Cardiac septum (tissue), 1 donor: Measurements from ENCODE around the gene PPM1A. TPM values are rescaled to one million over a fixed set of nuclear protein-coding genes. Genes with fewer than 3 reads are reported as not detected.
"Not testable (repeated sequence)": the region's sequence is repeated elsewhere in the genome, so short reads cannot be mapped to it uniquely, and the experiment has no call there.

Experiments
- DNase-seq: peaks from one replicate; pipeline ENCODE4 v3.0.0-alpha.2; 2020; ENCODE audit warnings: low spot score
- intact Hi-C: fragments of 100-400 bp; cut with DNase I; formaldehyde crosslinking; loops from one replicate; pipeline ENCODE4 v1.14.0; 2022
- total RNA-seq: library from RNA; stranded (reverse); fragmentation: NEBNext Ultra II Directional; extraction: Animal tissue kit (Norgen Biotek cat#: 25700); gene quantifications from one replicate; pipeline ENCODE4 v1.2.1, GENCODE V29; 2021
- donor health status: DM: no; HTN: no; CAD: no.

PPM1A gene
- total RNA-seq, 1 donor from 2014 or later, result 88.5 TPM

DNA sequence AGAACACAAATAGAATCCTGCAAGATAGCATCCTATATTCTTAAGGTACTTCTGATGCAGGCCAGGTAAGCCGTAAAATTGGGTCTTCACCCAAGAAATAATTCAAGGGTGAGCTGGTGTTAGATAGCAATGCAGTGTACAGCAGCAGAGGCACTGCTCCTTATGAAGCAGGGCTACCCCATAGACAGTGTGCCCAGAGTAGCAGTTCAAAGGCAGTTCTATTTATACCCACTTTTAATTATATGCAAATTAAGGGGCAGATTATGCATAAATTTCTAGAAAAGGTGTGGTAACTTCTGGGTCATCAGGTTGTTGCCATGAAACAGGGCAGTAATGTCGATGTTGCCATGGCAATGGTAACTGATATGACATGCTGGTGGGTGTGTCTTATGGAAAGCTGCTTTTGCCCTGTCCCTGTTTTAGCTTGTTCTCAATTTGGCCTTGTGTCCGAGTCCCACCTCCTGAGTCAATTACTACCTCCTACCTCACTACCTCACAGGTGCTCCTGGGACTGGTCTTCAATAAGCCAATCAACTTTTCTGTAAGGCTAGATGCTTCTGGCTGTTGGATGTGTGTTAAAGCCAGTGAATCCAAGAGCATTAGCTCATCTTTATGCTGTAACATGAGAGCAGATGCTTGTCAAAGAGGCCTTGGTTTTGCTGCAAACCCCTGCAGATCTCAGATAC lies 61.0 kb downstream of the PPM1A start:
- DNase-seq, result no peak
- intact Hi-C loops, result no loop called here

- intact Hi-C loops, result no loop called here
Observed at GRCh38 chr14:60311417-60311816, 62.4 kb downstream of the PPM1A start.

GRCh38 chr14:60313093-60313492 lies 64.1 kb downstream of the PPM1A start:
- no peak for DNase-seq
- intact Hi-C loops, result no loop called here

More at GRCh38 chr14:60311417-60311816, 62.4 kb downstream of the PPM1A start:
- DNase-seq, result no peak

DNA sequence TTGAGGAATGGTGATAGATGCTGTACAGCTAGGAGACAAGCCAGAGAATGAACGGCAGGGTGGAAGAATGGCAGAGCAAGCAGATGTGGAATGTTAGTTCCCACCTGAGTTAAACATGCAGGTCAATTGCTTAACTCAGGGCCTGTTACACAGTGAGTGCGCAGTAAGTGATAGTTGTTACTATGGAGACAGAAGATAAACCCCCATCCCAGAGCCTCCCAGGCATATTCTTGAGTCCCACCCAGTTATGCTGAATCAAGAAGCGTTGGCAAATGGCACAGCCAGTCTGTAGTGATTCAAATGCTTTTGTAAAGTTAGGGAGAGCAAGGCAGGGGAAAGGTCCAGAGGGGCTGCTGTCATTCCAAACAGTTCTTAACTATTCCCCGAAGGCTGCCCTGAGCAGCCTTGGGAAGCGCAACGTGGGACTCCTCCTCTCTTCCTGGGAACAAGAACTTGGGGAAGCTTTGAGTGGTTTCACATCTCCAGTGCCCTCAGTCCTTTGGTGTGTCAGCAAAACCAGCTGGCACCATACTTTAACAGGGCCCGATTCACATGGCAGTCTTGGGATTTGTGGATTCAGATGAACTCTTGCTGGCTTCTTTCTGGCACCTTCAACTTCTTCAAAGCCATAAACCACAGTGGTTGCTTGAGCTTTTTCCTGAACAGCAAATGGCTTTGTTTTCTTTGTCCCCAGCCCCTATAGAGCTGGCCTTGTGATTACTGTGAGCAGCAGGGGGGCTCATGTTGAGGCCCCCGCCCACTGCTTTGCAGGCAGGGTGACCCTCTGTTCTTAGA lies 66.4 kb downstream of the PPM1A start:
- DNase-seq, result no peak
- intact Hi-C loops, result no loop called here

- intact Hi-C loops, result no loop called here
- DNase-seq, result no peak
Observed at GRCh38 chr14:60317609-60318008, 68.6 kb downstream of the PPM1A start.

DNA sequence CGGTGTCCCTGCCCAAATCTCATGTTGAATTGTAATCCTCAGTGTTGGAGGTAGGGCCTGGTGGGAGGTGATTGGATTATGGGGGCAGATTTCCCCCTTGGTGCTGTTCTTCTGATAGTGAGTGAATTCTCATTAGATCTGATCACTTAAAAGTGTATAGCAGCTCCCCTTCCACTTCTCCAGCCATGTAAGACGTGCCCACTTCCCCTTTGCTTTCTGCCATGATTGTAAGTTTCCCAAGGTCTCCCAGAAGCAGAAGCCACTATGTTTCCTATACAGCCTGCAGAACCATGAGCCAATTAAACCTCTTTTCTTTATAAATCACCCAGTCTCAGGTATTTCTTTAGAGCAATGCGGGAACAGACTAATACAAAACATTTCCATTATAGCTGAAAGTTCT lies 71.8 kb downstream of the PPM1A start:
- intact Hi-C loops, DNase-seq: not testable (repeated sequence)

- DNase-seq, result no peak
- intact Hi-C loops, result no loop called here
Observed at GRCh38 chr14:60323199-60323896, 74.3 kb downstream of the PPM1A start.

- no peak for DNase-seq
- intact Hi-C loops, result no loop called here
Observed at GRCh38 chr14:60324837-60325236, 75.8 kb downstream of the PPM1A start.

- no peak for DNase-seq
- intact Hi-C loops, result no loop called here
Observed at GRCh38 chr14:60326274-60326673, 77.3 kb downstream of the PPM1A start.

DNA sequence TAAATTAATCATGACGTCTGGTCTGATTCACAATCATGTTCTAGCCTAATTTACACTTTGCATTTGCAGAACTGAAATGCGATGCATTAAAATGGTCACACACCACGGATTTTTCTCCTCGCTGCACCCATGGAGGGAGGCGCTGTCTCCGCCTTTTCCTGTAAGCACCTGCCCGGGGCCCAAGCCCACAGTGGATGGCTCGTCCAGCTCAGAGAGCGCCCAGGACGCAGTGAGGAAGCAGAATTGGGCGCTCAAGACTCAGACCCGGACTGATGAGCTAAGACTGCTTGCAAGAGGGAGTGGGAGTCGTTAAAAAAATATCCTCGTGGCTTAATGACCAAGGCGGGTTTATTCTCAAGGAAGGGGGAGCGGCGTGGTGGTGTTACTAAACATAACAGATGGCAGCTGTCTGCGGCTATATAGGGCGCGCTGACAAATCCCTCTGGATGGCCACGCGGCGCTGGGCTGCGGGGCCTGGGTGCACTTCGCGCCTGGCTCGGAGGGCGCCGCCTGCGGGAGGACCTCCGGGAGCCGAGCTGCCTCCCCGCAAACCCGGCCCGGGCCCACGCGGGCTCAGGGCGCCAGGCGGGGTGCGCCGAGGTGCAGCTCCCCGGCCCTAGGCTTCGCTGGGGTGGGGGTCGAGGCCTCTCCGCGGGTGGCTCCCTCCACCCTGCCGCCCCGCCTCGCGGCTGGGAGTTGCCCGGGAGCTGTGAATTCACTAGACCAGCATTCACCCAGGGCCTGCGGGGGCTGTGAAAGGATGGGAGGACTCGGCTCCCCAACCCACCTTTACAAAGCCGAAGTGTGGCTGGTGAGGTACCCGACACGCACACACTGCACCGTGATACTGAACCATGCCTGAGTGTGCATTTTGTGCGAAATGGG lies 78.7 kb downstream of the PPM1A start:
- DNase-seq, result no peak
- intact Hi-C loops, result no loop called here

GRCh38 chr14:60328583-60328982 lies 79.6 kb downstream of the PPM1A start:
- intact Hi-C loops, result no loop called here
- DNase-seq, result no peak

DNA sequence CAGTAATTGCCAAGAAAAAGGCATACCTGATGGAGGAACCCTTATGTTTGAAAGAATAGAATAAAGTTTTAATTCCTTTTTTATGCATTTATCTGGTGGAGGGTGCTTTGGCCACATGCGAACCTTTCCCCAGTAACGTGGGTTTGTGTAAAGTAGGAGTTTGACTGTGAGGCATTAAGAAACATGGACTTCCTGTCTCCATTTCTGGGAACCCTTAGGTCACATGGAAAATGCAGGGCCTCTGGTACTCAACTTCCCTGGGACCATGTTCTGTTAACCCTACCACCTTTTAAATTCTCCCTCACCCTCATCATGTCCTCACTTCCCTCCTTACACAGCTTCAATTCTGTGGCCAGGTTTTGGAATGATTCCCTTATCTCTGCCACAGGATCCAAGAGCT lies 80.3 kb downstream of the PPM1A start:
- no peak for DNase-seq
- intact Hi-C loops, result no loop called here

- intact Hi-C loops, result no loop called here
- no peak for DNase-seq
Observed at GRCh38 chr14:60331201-60332045, 82.4 kb downstream of the PPM1A start.

- intact Hi-C loops, result no loop called here
- DNase-seq, result no peak
Observed at GRCh38 chr14:60332046-60332399, 83.0 kb downstream of the PPM1A start.

DNA sequence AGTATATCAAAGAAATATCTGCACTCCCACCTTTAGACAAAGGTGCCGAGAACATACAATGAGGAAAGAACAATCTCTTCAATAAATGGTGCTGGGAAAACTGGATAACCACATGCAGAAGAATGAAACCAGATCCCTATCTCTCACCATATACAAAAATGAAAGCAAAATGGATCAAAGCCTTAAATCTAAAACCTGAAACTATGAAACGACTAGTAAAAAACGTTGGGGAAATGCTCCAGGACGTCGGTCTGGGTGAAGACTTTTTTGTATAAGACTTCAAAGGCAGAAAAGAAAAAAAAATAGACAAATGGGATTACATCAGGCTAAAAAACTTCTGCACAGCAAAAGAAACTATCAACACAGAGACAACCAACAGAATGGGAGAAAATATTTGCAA lies 83.8 kb downstream of the PPM1A start:
- DNase-seq, result no peak
- intact Hi-C loops, result no loop called here

- no peak for DNase-seq
- intact Hi-C loops, result no loop called here
Observed at GRCh38 chr14:60339571-60339970, 90.5 kb downstream of the PPM1A start.

DNA sequence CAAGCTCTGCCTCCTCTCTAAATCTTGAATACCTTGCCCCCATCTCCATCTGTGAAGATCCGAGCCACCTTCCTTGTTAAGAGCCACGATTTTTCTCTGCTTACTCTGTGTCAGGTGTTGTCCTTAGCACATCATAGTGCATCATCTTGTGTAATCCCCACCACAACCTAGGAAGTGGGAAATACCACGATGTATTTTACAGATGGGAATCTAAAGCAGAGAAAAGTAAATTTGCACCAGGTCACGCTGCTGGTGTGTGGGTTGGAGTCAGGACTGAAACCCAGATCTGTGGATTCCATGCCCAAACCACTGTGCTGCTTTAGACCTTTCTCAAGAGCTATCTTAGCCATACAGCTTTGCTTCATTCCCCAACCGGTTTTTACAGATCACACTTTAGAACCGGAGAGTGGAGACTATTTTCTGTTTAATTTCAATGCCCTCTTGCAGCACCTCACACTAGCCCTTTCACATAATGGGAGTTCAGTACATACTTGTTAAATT lies 94.6 kb downstream of the PPM1A start:
- intact Hi-C loops, result no loop called here
- DNase-seq, result no peak

DNA sequence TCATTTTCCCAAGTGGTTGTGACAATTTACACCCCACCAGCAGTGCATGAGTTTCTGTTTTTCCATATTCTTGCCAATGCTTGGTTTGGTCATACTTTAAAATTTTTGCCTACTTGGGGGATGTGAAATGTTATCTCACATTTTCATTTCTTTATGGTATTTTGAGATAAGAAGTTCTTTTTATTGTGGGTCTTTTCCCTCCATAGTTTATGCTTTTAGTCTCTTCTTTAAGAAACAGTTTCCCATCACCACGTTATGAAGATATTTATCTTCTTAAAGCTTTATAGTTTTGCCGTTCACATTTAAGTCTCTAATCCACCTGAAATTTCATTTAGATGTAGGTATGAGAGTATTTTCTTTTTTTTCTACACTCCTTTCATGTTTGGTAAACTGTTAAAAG lies 95.7 kb downstream of the PPM1A start:
- DNase-seq, result no peak
- intact Hi-C loops, result no loop called here

DNA sequence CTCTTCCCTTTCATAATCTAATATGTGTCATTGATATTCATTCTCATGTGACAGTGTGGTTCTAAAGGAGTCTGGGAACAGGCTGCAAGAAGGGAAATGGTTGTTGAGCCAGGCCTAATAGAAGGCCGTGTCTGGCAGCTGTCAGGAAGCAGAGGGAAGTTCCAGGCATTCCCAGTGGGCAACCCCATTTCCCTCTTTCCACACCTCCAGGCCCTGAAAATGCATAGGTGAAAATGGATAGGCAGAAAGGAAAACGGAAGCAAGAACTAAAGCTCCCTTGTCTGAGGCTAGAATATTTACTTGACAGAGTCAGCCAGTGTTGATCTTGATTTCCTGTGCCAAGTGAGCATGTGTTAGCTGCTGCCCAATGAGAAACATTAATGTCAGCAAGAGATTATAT lies 97.7 kb downstream of the PPM1A start:
- intact Hi-C loops, result no loop called here
- DNase-seq, result no peak
